ENCODE data around the gene RHOG. TPM values are rescaled to one million over a fixed set of nuclear protein-coding genes. Genes with fewer than 3 reads are reported as not detected.
A peak's percentile ranks its signal among the peaks of the same experiment; 100 is the strongest.

RHOG gene
- polyA plus RNA-seq, 1 experiment: 40.3 TPM

DNA sequence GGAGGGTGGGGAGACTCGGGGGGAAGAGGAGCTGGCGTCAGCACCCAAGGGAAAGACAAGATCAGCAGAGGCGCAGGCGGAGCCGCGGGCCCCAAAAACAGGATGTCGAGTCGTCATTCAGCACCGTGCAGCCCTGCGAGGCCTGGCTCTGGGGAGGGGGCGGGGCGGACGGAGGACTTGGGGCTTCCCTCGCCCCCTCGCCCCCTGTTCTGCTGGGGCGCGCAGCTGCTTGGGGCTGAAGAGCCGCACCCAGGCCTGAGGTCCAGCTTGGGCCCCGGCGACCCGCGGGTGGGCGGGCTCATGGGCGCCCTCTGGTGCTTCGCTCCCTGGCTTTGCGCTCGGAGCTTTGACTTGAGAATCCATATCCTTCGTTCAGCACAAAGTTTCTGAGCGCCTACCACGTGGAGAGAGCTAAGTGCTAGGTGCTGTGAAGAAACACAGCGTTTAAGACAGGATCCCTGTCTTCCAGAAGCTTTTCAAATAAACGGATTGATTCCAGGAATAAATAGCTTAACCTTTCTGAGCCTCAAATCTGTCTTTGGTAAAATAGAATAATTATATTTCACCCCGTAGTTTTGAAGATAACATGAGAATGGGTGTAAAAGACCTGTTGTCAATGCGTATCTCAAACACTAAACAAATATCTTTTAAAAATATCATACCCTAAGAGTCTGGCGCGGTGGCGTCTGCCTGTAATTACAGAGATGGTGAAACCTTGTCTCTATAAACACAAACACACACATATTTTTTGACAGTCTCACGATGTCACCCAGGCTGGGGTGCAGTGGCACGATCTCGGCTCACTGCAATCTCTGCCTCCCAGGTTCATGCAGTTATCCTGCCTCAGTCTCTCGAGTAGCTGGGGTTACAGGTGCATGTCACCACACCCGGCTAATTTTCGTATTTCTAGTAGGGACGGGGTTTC is 929 bp upstream of the RHOG start:
- Histone ChIP-seq H3K4me3 (ENCODE audit: low read depth, low read length) (peak overlapping the region; percentile 72), H3K27ac (ENCODE audit: low read depth, low read length) (peak overlapping the region; percentile 89), H3K9me3 (ENCODE audit: control insufficient read depth, insufficient read depth, low read length) (no peaks in the 10 kb centered on the region; the same call in 1 of the 2 replicates), H3K27me3 (ENCODE audit: control insufficient read depth, insufficient read depth, low read length) (no peaks in the 10 kb centered on the region)
- POLR2A ChIA-PET: interaction anchor here (0.6 to 2.8 kb wide), 9 partner anchors 13 to 230 kb away, joined by 3 to 21 read pairs (median 4); partner anchors contain the start of genes ART1, PGAP2 and STIM1
- CTCF ChIA-PET: interaction anchor here (0.6 to 27.6 kb wide), 52 partner anchors 9 to 1487 kb away, joined by 3 to 1559 read pairs (median 4); partner anchors contain the start of genes OR51G2, PGAP2 and STIM1
- TF ChIP-seq, protein P1, sequence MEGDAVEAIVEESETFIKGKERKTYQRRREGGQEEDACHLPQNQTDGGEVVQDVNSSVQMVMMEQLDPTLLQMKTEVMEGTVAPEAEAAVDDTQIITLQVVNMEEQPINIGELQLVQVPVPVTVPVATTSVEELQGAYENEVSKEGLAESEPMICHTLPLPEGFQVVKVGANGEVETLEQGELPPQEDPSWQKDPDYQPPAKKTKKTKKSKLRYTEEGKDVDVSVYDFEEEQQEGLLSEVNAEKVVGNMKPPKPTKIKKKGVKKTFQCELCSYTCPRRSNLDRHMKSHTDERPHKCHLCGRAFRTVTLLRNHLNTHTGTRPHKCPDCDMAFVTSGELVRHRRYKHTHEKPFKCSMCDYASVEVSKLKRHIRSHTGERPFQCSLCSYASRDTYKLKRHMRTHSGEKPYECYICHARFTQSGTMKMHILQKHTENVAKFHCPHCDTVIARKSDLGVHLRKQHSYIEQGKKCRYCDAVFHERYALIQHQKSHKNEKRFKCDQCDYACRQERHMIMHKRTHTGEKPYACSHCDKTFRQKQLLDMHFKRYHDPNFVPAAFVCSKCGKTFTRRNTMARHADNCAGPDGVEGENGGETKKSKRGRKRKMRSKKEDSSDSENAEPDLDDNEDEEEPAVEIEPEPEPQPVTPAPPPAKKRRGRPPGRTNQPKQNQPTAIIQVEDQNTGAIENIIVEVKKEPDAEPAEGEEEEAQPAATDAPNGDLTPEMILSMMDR (IDR thresholded peaks at IDR 0.05; ENCODE audit: low read depth, low read length): peak; percentile 84
- DNase-seq (ENCODE audit: low read depth, low spot score): peak; percentile 38

DNA sequence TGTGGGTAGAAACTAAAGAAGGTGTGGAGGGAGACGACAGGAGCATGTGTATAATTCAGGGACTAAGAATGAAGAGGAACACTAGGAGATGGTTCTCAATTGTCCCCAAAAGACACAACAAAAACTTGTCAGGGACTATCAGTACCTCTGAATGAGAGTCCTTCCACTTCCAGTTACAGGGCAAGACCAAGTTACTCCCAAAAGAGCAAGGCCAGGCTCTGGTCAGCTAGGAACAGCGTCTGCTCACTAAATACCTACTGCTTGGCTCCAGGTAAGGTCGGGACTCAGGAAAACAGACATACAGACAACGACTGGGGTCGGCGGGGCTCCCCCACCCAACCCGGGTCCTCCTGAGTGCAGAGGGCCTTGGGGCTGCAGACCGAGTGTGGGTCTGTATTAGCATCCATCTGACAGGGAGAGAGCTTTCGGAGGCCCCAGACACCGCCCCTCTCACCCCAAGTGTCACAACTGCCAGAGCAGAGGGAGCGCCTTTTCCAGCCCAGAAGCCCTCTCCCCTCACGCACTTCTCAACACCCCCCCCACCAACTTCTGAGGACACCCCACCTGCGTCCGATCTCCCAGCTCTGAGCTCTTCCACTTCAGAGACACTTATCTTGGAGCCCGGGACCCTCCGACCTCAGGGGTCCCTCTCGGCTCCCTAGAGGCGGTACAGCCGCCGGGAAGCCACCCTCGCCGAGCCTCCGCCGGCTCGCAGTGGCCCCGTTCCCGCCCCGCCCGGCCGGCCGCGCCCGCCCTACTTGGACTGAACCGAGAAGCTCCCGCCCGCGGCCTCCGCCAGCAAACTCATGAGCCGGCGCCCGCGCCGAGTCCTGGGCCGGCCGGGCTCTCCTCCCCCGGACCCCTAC is 522 bp downstream of the RHOG start:
- CTCF ChIA-PET: interaction anchor here (0.6 to 27.6 kb wide), 9 partner anchors 9 to 258 kb away, joined by 3 to 1559 read pairs (median 8); partner anchors contain the start of gene STIM1
- H3K4me3 ChIP-seq (ENCODE audit: low read depth, low read length): peak overlapping the region; percentile 72
- TF ChIP-seq, protein P1 (IDR thresholded peaks at IDR 0.05; ENCODE audit: low read depth, low read length): no peak
- no peaks in the 10 kb centered on the region; the same call in 1 of the 2 replicates for H3K9me3 ChIP-seq (ENCODE audit: control insufficient read depth, insufficient read depth, low read length)
- DNase-seq (ENCODE audit: low read depth, low spot score): no peak
- POLR2A ChIA-PET: interaction anchor here (0.7 to 2.8 kb wide), 5 partner anchors 14 to 747 kb away, joined by 4 to 21 read pairs (median 5); partner anchors contain the start of gene STIM1
- H3K27ac ChIP-seq (ENCODE audit: low read depth, low read length): no peak overlapping the region
- H3K27me3 ChIP-seq (ENCODE audit: control insufficient read depth, insufficient read depth, low read length): no peaks in the 10 kb centered on the region

DNA sequence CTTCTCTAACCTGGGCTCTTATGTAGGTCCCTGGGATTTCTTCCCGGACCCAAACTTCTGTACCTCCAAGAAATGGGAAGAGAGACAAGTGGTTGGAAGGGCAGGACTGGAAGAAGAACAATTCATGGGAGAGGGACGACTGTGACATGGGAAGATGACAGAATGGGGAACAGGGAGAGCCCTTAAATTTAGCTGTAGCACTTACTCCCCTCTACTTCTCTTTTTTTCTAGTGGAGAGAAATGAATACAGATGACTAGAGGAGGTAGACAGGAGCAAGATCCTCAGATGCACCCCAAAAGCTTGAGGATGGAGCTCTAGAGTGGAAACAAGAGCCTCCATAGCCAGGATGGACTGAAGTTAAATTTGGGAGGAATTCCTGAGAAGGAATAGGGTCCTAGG is 2.3 kb downstream of the RHOG start:
- H3K4me3 ChIP-seq (ENCODE audit: low read depth, low read length): no peak overlapping the region
- H3K27ac ChIP-seq (ENCODE audit: low read depth, low read length): no peak overlapping the region
- DNase-seq (ENCODE audit: low read depth, low spot score): no peak
- POLR2A ChIA-PET: no interaction called here
- CTCF ChIA-PET: interaction anchor here (0.7 to 27.6 kb wide), 3 partner anchors 14 to 259 kb away, joined by 5 to 1559 read pairs (median 150); partner anchors contain the start of gene STIM1
- TF ChIP-seq, protein P1 (IDR thresholded peaks at IDR 0.05; ENCODE audit: low read depth, low read length): no peak
- no peaks in the 10 kb centered on the region; the same call in 1 of the 2 replicates for H3K9me3 ChIP-seq (ENCODE audit: control insufficient read depth, insufficient read depth, low read length)
- no peaks in the 10 kb centered on the region for H3K27me3 ChIP-seq (ENCODE audit: control insufficient read depth, insufficient read depth, low read length)

DNA sequence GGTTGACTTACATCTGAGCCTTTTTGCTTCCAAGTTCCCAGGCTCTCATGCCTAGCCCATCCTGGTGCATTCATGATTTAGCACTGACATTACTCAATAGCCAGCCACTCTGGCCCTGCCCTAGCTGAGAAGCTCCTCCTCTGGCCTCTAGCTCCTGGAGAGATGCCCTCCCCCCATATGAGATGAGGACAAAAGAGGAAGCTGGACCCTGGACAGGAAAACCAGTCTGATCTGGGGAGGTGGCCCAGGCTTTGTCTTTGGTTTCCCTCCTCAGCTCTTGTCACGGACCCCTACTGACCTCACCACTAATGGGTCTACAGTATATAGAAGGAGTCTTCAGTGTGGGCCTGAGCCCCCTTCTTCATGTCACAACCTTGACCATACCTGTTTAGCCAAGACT is 3.0 kb downstream of the RHOG start:
- peak overlapping the region; percentile 31 for H3K27ac ChIP-seq (ENCODE audit: low read depth, low read length)
- H3K4me3 ChIP-seq (ENCODE audit: low read depth, low read length): no peak overlapping the region
- ChIA-PET POLR2A (no interaction called here), CTCF (interaction anchor here (7.9 to 27.6 kb wide), 2 partner anchors 15 to 235 kb away, joined by 150 to 1559 read pairs; partner anchors contain the start of gene STIM1)
- H3K27me3 ChIP-seq (ENCODE audit: control insufficient read depth, insufficient read depth, low read length): no peaks in the 10 kb centered on the region
- TF ChIP-seq, protein P1 (IDR thresholded peaks at IDR 0.05; ENCODE audit: low read depth, low read length): no peak
- no peaks in the 10 kb centered on the region; the same call in 1 of the 2 replicates for H3K9me3 ChIP-seq (ENCODE audit: control insufficient read depth, insufficient read depth, low read length)
- DNase-seq (ENCODE audit: low read depth, low spot score): no peak
